ENCODE results near the gene GRXCR1. TPM values are rescaled to one million over a fixed set of nuclear protein-coding genes. Genes with fewer than 3 reads are reported as not detected.

The GRXCR1 gene
- total RNA-seq (2014; rRNA removed; shearing (Covaris generic)) = not detected in 2 replicates

GRCh38 chr4:42892413-42892812 lies at the start of gene GRXCR1:
Gene GRXCR1, plus strand, starts transcription at chr4:42892713. Its CDS starts 554 bp downstream, at chr4:42893267.
- H3K9me3 ChIP-seq (replicated peaks) = no peaks in the 10 kb centered on the region
- no peak for DNase-seq (ENCODE audit: low read depth in 1 of 2, low spot score in 2 of 2)
- H3K4me3 ChIP-seq = no peak within 1 kb of the TSS
- H3K4me1 ChIP-seq (replicated peaks) = no peaks in the 10 kb centered on the region
- no peaks in the 10 kb centered on the region for H3K27me3 ChIP-seq (replicated peaks)
- no peaks in the 10 kb centered on the region for H3K36me3 ChIP-seq
- no peak within 1 kb of the TSS for H3K27ac ChIP-seq

- DNase-seq (ENCODE audit: low read depth in 1 of 2, low spot score in 2 of 2) = no peak
- Histone ChIP-seq H3K4me1 (replicated peaks) (no peaks in the 10 kb centered on the region), H3K27me3 (replicated peaks) (no peaks in the 10 kb centered on the region), H3K36me3 (no peaks in the 10 kb centered on the region), H3K27ac (no peak overlapping the region), H3K4me3 (no peak overlapping the region), H3K9me3 (replicated peaks) (no peaks in the 10 kb centered on the region)
Observed at GRCh38 chr4:42843694-42844093, 48.8 kb upstream of the GRXCR1 start.

- no peaks in the 10 kb centered on the region for H3K36me3 ChIP-seq
- H3K9me3 ChIP-seq (replicated peaks) = no peaks in the 10 kb centered on the region
- H3K4me1 ChIP-seq (replicated peaks) = no peaks in the 10 kb centered on the region
- no peaks in the 10 kb centered on the region for H3K27me3 ChIP-seq (replicated peaks)
- DNase-seq (ENCODE audit: low read depth in 1 of 2, low spot score in 2 of 2) = no peak
- no peak overlapping the region for H3K4me3 ChIP-seq
- H3K27ac ChIP-seq = no peak overlapping the region
Observed at GRCh38 chr4:42844422-42845070, 48.0 kb upstream of the GRXCR1 start.

- no peaks in the 10 kb centered on the region for H3K9me3 ChIP-seq (replicated peaks)
- DNase-seq (ENCODE audit: low read depth in 1 of 2, low spot score in 2 of 2) = no peak
- no peaks in the 10 kb centered on the region for H3K27me3 ChIP-seq (replicated peaks)
- H3K4me3 ChIP-seq = no peak overlapping the region
- H3K4me1 ChIP-seq (replicated peaks) = no peaks in the 10 kb centered on the region
- no peak overlapping the region for H3K27ac ChIP-seq
- no peaks in the 10 kb centered on the region for H3K36me3 ChIP-seq
Observed at GRCh38 chr4:42845586-42845985, 46.9 kb upstream of the GRXCR1 start.

- no peaks in the 10 kb centered on the region for H3K27me3 ChIP-seq (replicated peaks)
- H3K36me3 ChIP-seq = no peaks in the 10 kb centered on the region
- DNase-seq (ENCODE audit: low read depth in 1 of 2, low spot score in 2 of 2) = no peak
- no peak overlapping the region for H3K4me3 ChIP-seq
- H3K27ac ChIP-seq = no peak overlapping the region
- H3K4me1 ChIP-seq (replicated peaks) = no peaks in the 10 kb centered on the region
- no peaks in the 10 kb centered on the region for H3K9me3 ChIP-seq (replicated peaks)
Observed at GRCh38 chr4:42855779-42856178, 36.7 kb upstream of the GRXCR1 start.

GRCh38 chr4:42865572-42866189 lies 26.8 kb upstream of the GRXCR1 start:
- no peaks in the 10 kb centered on the region for H3K9me3 ChIP-seq (replicated peaks)
- H3K27me3 ChIP-seq (replicated peaks) = no peaks in the 10 kb centered on the region
- no peaks in the 10 kb centered on the region for H3K36me3 ChIP-seq
- no peak overlapping the region for H3K27ac ChIP-seq
- peak in 1 of 2 experiments; percentile 29 for DNase-seq (ENCODE audit: low read depth in 1 of 2, low spot score in 2 of 2)
- no peak overlapping the region for H3K4me3 ChIP-seq
- no peaks in the 10 kb centered on the region for H3K4me1 ChIP-seq (replicated peaks)

- H3K27me3 ChIP-seq (replicated peaks) = no peaks in the 10 kb centered on the region
- no peak for DNase-seq (ENCODE audit: low read depth in 1 of 2, low spot score in 2 of 2)
- H3K4me3 ChIP-seq = no peak overlapping the region
- no peaks in the 10 kb centered on the region for H3K9me3 ChIP-seq (replicated peaks)
- H3K27ac ChIP-seq = no peak overlapping the region
- H3K36me3 ChIP-seq = no peaks in the 10 kb centered on the region
- no peaks in the 10 kb centered on the region for H3K4me1 ChIP-seq (replicated peaks)
Observed at GRCh38 chr4:42871261-42871660, 21.3 kb upstream of the GRXCR1 start.

- H3K4me3 ChIP-seq = no peak overlapping the region
- no peaks in the 10 kb centered on the region for H3K27me3 ChIP-seq (replicated peaks)
- H3K36me3 ChIP-seq = no peaks in the 10 kb centered on the region
- DNase-seq (ENCODE audit: low read depth in 1 of 2, low spot score in 2 of 2) = no peak
- no peak overlapping the region for H3K27ac ChIP-seq
- no peaks in the 10 kb centered on the region for H3K4me1 ChIP-seq (replicated peaks)
- H3K9me3 ChIP-seq (replicated peaks) = no peaks in the 10 kb centered on the region
Observed at GRCh38 chr4:42871671-42872290, 20.7 kb upstream of the GRXCR1 start.

- Histone ChIP-seq H3K27me3 (replicated peaks) (no peaks in the 10 kb centered on the region), H3K4me3 (no peak overlapping the region), H3K27ac (no peak overlapping the region), H3K4me1 (replicated peaks) (no peaks in the 10 kb centered on the region), H3K36me3 (no peaks in the 10 kb centered on the region), H3K9me3 (replicated peaks) (no peaks in the 10 kb centered on the region)
- DNase-seq (ENCODE audit: low read depth in 1 of 2, low spot score in 2 of 2) = no peak
Observed at GRCh38 chr4:42878863-42879262, 13.7 kb upstream of the GRXCR1 start.

- Histone ChIP-seq H3K27me3 (replicated peaks) (no peaks in the 10 kb centered on the region), H3K4me3 (no peak overlapping the region), H3K9me3 (replicated peaks) (no peaks in the 10 kb centered on the region), H3K36me3 (no peaks in the 10 kb centered on the region), H3K27ac (no peak overlapping the region), H3K4me1 (replicated peaks) (no peaks in the 10 kb centered on the region)
- no peak for DNase-seq (ENCODE audit: low read depth in 1 of 2, low spot score in 2 of 2)
Observed at GRCh38 chr4:42881253-42881652, 11.3 kb upstream of the GRXCR1 start.

GRCh38 chr4:42891644-42892043 lies 869 bp upstream of the GRXCR1 start:
- DNase-seq (ENCODE audit: low read depth in 1 of 2, low spot score in 2 of 2) = no peak
- Histone ChIP-seq H3K27ac (no peak overlapping the region), H3K4me1 (replicated peaks) (no peaks in the 10 kb centered on the region), H3K9me3 (replicated peaks) (no peaks in the 10 kb centered on the region), H3K36me3 (no peaks in the 10 kb centered on the region), H3K4me3 (no peak overlapping the region), H3K27me3 (replicated peaks) (no peaks in the 10 kb centered on the region)

GRCh38 chr4:42895452-42895851 lies 2.9 kb downstream of the GRXCR1 start:
- Histone ChIP-seq H3K27me3 (replicated peaks) (no peaks in the 10 kb centered on the region), H3K36me3 (no peaks in the 10 kb centered on the region), H3K9me3 (replicated peaks) (no peaks in the 10 kb centered on the region), H3K4me3 (no peak overlapping the region), H3K27ac (no peak overlapping the region), H3K4me1 (replicated peaks) (no peaks in the 10 kb centered on the region)
- DNase-seq (ENCODE audit: low read depth in 1 of 2, low spot score in 2 of 2) = no peak

- H3K36me3 ChIP-seq = no peaks in the 10 kb centered on the region
- H3K27ac ChIP-seq = no peak overlapping the region
- no peaks in the 10 kb centered on the region for H3K9me3 ChIP-seq (replicated peaks)
- H3K4me3 ChIP-seq = no peak overlapping the region
- H3K4me1 ChIP-seq (replicated peaks) = no peaks in the 10 kb centered on the region
- H3K27me3 ChIP-seq (replicated peaks) = no peaks in the 10 kb centered on the region
- no peak for DNase-seq (ENCODE audit: low read depth in 1 of 2, low spot score in 2 of 2)
Observed at GRCh38 chr4:42904986-42905385, 12.5 kb downstream of the GRXCR1 start.

- Histone ChIP-seq H3K4me1 (replicated peaks) (no peaks in the 10 kb centered on the region), H3K27me3 (replicated peaks) (no peaks in the 10 kb centered on the region), H3K27ac (no peak overlapping the region), H3K4me3 (no peak overlapping the region), H3K36me3 (no peaks in the 10 kb centered on the region), H3K9me3 (replicated peaks) (no peaks in the 10 kb centered on the region)
- no peak for DNase-seq (ENCODE audit: low read depth in 1 of 2, low spot score in 2 of 2)
Observed at GRCh38 chr4:42905591-42905990, 13.1 kb downstream of the GRXCR1 start.
